Dermis microvascular lymphatic vessel endothelial cell (primary cell): ENCODE data around the gene PRRT3. TPM values are rescaled to one million over a fixed set of nuclear protein-coding genes. Genes with fewer than 3 reads are reported as not detected.

Experiments
- DNase-seq, 2 donors: peaks; one replicate each; pipeline versions ENCODE4 v3.0.0 to v3.0.0-alpha.2; 2010; ENCODE audit warnings: low read depth in 2 of 2
- total RNA-seq: library from RNA; depleted of rRNA; stranded (reverse); fragments of >200 nt; gene quantifications from 2 replicates; pipeline ENCODE4 v1.2.1, GENCODE V29; 2014

PRRT3 gene
- total RNA-seq, result 0.51 and 0.63 TPM in 2 replicates

DNA sequence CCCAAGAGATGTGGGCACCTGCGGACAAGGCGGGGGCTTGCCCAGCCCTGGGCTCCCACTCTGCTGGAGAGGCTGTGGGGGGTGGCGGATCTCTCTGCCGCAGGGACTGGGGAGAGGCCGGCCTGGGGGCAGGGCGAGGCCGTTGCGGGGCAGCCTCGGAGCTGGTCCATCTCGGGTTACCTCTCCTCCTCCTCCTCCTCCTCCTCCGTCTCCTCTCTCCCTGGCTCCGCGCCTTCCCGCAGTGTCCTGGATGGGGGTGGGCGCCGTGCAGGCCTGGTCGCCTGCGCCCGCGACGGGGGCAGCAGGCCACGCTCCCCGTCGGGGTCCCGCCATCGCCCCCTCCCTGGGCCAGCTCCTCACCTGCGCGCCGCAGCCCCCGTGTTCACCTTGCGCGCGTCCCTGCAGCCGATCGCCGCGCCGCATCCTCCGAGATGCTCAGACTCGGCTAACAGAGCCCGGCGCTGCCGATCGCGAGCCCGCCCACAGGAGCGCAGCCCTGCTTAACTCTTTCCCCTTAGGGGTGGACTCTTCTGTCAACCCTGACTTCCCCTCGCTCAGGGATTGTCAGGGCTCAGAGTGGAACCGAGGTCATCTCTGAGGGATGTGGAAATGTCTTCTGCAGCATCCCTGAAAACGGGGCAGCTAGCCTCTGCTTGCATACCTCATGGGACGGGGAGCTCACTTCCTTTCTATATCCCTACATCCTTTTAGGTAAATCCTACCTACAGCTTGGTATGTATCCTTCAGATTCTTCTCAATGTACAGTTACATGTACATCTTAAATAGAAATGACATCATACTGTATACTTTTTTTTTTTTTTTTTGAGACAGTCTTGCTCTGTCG is at the start of gene PRRT3:
TSS of gene PRRT3 (minus strand) at position 447 of the 844 bp plus-strand sequence. CDS start 2,293 bp downstream, outside the sequence.
- DNase-seq, result peak; percentile 10 to 32

DNA sequence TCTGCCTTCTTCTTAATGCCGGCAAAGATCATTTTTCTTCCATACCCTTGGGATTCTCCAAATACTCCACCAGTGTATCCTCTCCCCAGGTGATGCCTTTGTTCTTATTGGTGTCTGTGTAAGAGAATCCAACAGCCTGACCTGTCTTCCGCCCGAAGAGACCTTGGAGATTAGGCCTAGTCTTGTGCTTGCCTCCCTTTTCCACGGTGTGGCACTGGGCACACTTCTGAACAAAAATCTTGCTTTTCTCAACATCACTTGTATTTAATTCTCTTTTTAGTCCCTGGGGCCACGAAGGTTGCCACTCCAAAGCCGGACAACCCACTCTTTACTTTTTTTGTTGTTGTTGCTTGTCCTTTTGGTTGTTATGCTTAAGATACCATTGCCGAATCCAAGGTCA is 48.5 kb upstream of the PRRT3 start:
- no peak for DNase-seq

DNA sequence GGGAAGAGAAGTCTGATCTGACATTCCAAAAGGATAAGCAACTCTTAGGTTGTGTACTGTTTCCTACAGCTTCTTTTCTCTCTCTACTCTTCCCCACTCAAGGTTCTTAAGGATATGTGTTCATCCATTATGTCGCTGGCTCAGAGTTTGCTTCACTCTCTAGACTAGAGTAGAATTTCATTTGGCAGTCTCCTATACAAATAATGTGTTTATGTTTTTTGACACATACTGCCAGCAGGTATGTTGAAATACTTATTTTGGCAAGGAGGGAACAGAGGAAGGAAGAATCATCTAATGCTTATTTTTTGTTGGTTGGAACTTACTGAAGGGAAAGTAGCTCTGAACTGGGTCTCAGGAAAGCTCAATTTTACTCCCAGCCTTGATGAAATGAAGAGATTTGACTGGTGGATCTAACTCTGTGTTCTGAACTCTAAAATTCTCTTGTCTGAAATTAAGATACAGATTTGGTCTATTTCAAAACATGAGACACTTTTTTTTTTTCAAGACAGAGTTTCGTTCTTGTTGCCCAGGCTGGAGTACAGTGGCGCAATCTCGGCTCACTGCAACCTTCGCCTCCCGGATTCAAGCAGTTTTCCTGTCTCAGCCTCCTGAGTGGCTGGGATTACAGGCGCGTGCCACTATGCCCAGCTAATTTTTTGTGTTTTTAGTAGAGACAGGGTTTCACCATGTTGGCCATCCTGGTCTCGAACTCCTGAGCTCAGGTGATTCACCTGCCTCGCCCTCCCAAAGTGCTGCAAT is 42.1 kb upstream of the PRRT3 start:
- peak in 1 of 2 donors; percentile 30 for DNase-seq

DNA sequence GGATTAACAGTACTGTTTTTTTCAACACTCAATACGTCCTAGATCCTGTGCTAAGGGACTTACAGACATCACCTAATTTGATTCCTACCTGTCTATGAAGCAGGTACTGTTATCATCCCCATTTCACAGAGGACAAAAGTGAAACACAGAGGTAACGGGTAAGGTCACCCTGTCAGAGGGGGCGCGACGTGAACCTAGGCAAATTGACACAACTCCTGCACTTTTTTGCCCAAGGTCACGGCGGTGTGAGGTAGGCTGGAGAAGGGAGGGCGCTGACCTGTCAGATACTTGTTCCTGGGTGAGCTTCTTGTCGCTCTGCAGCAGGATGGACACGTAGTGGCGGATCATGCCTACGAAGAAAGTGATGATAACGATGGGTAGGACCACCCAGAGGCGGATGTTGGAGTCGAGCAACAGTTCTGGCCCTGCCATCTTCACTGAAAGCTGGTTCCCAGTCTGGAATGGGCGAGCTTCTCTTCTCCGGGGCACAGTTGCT is 34.1 kb upstream of the PRRT3 start:
- no peak for DNase-seq

DNA sequence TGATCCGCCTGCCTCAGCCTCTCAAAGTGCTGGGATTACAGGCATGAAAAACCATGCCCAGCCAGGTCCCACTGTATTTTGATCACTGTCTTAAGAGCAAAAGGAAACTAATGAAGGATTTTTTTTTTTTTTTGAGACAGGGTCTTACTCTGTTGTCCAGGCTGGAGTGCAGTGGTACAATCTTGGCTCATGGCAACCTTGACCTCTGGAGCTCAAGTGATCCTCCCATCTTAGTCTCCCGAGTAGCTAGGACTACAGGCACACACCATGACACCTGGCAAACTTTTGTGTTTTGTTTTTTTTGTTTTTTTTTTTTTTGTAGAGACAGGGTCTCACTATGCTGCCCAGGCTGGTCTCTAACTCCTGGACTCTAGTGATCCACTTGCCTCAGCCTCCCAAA is 28.0 kb upstream of the PRRT3 start:
- DNase-seq, result no peak

DNA sequence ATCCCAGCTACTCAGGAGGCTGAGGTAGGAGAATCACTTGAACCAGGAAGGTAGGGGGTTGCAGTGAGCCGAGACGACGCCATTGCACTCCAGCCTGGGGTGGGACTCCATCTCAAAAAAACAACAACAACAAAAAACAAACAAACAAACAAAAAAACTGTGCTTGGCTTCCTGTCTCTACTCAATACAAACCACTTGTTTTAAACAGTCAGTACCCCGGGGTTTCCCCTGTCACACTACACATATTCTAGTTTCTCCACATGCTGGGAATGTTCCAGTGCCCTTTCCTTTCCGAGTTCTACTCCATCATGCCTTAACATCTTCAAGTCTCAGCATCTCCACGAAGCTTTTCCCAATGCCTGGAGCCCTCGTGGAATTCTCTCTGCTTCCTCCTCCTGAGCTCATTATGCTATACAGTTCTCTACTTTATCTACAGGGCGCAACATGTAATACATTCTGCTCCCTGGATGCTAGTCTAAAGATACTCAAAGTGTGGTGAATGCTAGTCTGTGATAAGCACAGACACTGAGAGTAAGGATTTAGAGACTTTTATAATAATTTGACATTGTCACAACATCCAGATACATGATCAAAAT is 26.6 kb upstream of the PRRT3 start:
- DNase-seq, result no peak

DNA sequence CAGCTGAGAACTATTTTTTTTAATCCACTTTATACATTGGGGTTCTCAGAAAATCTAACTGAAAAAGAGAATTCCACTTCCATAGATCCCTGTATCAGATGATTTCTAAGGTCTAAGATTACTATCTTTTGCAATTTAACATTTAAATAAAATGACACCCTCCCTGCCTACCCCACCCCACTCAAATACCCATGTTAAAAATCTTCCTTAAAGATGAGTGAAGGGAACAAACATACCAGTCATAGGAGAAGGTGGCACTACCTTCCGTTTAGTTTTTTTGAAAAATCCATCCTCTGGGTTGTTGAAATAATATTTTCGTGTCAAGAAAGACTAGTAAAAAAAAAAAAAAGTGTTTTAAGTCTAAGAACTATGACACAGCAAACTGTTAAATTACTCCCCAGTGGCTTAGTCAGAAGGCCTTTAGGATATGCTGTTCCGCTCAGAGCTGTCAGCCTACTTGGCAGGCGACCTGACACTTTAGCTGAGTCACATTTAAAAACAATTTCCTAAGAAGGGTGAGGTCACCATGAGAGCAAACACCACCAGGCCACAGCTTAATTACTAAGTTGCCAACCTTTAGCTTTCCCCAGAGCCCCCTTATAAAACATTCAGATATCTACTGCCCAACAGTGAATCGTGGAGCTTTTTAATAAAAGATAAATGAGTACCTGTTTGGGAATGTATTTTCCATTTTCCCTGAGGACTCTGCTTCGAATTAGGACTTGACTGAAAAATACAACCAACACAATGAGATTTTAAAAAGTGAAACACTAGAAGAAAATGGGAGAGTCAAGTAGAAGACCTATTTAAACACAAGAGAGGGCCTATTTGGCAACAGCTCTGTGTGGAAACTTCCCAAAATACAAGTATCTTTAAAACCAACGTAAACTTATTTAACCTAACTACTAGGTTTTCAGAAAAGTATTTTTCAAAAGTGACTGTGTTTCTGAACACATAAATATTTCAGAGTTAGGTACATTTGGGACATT is 24.8 kb upstream of the PRRT3 start:
- DNase-seq, result peak; percentile 64 to 97

DNA sequence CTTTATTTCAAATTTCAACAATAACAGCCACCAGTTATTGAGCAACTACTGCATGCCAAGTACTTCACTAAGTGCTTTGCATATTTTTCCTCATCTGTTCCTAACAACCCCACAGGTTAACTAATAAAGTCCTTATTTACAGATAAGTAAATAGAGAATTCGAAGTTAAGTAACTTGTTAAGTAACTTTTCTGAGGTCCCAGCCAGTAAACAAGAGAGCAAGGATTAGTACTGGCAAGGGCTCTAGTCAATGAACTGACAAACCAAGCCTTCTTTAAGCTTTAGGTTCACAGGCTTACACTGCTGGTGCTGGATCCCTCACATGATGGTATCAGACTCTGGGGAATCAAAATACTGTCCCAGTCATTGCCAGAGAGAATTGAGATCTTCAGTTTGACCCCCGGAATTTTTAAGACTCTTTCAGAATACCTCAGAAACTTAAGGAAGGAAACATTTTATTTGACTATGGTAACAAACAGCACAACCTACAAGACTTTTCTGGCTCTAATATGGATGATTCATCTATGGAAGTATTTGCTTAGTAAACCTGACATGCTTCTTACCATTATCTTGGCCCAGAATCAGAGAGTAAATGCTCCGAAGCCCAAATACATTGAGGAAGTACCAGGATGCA is 17.9 kb upstream of the PRRT3 start:
- peak in 1 of 2 donors; percentile 21 for DNase-seq

DNA sequence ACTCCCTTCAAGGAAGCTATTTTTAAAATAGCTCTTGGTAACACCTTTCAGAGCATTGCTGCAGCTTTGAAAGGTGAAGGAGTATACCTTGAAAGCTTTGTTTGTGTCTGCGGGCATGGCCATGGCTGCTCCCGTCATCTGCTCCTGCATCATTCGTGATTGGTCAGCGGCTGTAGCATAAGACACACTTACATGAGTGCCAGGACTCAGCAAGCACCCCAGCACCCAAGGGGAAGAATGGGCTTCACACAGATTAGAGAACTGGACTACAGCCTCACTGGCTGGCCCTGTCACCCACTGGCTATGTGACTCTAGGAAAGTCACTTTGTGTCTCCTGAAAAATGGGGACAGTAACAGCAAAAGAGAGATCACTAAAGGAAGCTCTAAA is 17.4 kb upstream of the PRRT3 start:
- DNase-seq, result no peak

DNA sequence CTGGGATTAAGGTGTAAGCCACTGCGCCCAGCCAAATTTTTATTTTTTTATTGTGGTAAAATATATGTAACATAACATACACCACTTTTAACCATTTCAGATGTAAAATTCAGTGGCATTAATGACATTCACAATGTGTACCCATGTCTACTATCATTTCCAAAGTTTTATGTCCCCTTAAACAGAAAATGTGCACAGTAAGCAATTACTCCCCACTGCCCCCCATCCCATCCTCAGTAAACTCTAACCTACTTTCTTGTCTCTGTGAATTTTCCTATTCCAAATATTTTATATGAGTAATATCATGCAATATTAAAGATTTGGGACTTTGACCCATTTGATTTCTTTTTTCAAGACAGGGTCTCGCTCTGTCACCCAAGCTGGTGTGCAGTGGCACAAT is 14.6 kb upstream of the PRRT3 start:
- DNase-seq, result no peak

DNA sequence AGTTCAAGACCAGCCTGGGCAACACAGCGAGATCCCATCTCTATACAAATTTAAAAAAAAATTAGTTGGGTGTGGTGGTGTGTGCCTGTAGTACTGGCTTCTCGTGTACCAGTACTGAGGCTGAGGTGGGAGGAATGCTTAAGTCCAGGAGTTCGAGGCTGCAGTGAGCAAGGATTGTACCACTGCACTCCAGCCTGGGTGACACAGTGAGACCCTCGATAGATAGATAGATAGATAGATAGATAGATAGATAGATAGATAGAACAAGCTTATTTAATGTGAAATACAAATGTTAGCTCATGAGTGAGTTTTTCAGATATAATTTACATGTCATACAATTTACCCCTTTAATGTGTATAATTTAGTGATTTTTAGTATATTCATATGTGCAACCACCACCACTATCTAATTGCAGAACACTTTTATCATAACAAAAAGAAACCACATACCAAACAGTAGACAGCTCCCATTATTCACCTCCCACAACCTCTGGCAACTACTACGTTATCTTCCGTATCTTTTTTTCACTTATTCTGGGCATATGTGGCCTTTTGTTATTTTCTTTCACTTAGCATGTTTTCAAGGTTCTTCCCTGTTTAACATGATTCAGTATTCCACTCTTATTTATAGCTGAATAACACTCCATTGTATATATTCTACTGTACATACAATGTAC is 13.1 kb upstream of the PRRT3 start:
- DNase-seq, result no peak

DNA sequence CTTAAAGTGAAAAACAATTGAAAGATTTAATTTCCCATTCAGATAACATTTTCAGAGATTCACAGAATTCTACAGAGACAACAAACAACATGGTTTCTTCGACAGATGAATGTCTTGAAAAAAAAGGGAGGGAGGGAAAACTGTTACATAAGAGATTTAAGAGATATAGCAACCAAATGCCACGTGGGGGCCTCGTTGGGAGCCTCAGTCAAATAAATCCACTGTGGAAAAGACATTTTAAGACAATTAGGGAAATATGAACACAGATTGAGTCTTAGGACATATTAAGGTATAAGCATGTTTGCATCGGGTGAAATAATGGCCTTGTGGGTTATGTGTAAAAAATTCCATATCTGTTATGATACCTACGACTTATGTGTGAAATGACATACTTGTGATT is 5.0 kb upstream of the PRRT3 start:
- DNase-seq, result peak in 1 of 2 donors; percentile 37

DNA sequence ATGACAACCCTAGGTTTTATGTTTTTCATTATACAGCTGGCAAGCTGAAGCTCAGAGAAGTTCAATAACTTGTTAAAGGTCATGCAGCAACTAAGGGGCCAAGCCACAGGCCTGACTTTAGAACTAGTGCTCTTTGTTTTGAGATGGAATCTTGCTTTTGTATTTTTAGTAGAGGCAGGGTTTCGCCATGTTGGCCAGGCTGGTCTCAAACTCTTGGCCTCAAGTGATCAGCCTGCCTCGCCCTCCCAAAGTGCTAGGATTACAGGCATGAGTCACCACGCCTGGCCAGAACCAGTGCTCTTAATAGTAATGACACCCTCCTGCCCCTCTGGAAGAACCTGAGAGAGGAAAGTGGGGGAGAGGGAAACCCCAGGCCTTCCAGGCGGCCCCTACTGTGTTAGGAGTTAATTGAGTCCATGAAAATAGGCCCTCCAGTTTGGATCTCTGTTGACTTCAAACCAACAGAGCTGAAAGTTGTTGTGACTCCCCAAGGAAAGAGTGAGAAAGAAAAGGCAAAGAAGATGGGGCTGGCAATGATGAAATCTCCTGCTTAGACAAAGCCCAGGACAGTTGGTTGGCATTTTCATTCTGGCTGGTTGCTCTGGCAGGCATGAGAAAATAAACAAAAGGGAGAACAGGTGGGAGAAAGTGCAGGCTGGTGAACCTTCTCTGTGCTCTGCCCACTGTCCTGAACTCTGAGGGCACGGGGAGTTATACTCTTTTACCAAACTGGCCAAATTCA is 3.6 kb upstream of the PRRT3 start:
- no peak for DNase-seq

DNA sequence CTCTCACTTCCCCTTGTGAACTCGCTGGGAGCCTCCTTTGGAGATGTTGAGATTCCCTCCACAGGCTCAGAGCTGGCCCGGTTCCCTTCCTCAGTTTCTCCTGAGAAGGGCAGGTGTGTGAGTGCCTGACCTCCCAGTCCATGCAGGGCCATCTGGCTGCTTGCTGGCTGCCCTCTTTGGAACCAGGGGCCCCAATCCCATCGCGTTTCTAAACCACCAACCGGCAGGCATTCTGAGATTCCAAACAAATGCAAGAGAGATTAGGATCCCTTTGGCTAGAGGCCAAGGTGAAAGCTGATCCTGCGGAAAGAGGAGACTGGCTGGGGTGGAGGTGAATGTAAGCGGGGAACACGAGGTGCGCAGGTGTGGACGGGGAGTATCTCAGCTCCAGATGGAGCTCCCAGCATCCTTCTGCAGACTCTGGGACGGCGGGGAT is 2.9 kb upstream of the PRRT3 start:
- no peak for DNase-seq

DNA sequence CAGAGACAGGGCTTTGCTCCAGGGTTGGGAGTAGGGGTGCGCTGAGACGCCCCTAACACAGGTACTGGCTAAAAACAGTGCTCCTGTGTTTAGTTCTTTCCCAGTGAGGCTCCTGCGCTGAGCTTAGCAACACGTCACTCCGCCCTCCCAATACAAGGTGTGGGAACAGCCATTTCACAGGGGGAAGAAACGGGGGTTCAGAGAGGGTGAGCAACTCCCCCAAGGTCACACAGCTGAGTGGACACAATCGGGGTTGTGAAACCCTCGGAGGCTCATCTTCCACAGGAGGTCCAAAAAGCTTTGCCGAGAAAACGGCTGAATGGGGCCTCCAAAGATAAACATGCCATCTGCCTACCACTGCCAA is 628 bp downstream of the PRRT3 start:
- no peak for DNase-seq

DNA sequence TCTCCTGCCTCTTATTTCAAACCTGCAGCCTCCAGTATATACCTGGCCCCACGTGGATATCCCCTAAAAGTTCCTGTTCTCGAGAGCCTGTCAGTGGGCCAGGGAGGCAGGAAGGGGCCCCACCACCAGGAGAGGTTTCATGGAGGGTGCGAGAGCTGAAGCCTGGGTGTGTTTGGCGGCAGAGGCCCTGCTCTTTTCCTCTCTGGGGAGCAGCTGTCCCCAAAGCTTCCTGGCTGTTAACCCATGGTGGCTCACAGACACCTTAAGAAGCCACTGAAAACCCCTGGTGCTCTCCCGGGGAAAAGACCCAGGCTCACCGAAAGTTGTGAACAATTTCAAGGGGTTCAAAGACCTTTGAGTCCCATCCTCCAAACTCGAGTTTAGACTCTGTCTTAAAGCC is 1.1 kb downstream of the PRRT3 start:
- DNase-seq, result no peak

DNA sequence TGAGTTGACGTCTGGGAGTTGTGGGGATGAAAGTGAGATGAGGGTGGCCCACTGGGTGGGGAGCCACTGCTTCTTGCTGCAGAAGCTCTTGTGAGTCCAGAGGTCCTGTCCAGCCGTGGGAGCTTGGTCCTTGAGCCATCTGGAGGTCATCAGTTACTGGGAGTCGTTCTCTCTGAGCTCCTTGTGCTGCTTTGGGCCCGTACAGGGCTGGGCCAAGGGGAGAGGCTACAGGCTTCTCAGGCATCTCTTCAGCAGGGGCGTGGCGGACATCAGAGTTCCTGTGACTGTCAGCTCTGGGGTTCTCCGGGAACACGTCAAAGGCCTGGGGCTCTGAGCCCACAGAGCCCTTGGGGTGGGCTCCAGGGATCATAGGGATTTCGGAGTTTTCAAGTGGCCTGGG is 2.6 kb downstream of the PRRT3 start:
- DNase-seq, result no peak

DNA sequence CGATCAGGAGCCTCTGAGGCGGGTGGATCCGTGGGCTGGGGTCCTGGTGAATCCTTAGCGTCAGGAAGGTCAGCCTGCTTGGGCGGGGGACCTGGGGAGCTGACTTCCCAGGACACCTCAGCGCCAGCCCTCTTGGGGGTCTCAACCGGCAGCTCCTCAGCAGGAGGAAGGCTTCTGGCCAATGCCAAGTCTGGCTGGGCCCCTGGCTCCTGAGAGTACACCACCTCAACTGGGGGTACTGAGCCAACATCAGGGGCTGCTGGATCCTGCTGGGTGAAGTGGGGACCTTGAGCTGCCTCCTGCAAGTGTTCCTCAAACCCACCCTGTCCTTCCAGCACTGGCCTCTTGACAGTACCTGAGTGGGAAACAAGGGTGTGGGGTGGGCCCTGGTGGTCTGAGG is 3.1 kb downstream of the PRRT3 start:
- DNase-seq, result no peak

DNA sequence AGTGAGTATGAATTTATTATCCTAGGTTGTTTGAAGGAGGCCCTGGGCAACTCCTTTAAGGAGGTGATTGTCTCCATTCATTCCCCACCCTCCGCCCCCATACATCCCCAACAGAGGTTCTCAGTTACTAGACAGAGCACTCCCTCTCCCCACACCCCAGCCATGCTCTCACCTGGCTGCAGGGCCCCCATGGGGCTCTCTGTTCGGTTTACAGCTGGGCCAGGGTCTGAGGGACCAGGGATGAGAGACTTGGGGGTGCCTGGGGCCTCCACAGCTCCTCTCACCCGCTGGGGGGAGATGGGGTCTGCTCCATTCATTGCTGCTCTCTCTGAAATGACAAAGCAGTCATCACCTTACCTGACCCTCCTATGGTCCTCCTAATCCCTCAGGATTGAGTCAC is 3.6 kb downstream of the PRRT3 start:
- DNase-seq, result no peak
